ENCODE measurements around the gene CDA.

Gene CDA

DNA sequence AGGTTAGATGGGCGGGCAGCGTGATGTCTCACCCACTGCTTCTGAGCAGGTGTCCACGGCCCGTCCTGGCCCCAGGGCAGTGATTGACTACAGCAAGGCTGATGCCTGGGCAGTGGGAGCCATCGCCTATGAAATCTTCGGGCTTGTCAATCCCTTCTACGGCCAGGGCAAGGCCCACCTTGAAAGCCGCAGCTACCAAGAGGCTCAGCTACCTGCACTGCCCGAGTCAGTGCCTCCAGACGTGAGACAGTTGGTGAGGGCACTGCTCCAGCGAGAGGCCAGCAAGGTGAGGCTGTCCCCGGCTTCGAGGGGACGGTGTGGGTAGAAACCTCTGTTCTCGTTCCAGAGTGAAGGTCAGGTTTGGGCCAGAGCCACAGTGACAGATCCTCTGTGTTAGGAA lies 60.0 kb downstream of the CDA start:
- no peak for DNase-seq (ENCODE audit: low read depth)

DNA sequence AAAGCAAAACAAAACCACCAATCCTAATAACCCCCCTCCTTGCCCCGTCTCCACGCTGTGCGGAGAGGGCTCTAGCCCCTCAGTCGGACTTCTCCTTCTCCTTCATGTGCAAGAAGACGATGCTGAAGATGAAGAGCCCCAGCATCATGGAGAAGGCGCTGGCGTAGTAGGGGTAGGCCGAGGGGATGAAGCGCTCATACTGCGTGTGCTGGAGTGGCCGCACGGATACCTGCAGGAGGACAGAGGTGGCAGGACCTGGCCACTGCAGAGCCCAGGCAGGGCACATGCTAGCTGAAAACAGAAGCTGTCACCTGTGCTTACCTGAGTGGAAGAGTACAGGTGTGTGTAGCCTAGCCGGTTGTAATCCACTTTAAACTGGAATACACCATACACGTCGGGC lies 63.4 kb downstream of the CDA start:
- DNase-seq (ENCODE audit: low read depth), result no peak

DNA sequence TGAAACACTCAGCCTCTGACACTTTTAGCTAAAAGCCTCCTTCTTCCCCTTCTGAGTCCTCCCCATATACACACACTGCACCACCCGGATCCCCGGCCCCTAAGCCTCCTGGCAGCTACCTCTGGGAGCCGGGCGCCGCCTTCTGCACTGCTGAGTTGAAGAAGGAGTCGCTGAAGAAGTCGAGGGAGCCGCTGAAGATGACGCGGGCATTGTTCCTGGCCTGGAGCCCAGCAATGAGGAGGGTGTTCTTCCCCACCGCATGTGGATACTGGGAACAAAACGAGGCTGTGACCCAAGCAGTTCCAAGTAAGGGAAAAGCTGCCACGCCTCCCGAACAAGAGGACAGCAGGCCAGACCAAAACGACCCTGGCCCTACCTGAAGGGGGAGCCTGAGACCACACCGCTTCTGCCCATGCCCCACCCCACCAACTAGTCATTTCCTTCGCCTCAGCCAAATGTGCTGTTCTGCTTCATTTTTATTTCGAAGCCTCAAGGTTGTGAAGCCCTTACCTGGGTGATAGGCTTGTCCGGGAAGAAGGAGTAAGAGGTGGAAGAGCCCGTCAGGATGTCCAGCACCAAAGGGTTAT lies 65.3 kb downstream of the CDA start:
- no peak for DNase-seq (ENCODE audit: low read depth)

DNA sequence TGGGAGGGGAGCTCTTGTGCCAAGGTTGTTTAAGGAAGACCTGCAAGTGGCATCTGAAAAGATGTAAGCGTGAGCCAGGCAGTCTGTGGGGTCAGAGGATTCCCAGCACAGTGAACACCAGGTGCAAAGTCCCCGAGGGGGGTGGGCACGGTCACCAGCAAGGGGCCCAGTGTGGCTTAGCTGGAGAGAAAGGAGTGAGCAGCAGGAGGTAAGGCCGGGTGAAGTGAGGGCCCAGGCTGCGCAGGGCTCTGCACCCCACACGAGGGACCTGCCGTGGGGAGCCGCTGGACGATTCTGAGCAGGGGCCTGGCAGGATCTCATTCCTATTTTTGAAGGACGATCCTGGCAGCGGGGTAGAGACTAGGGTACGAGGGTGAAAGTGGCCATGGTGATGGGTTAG lies 68.1 kb downstream of the CDA start:
- DNase-seq (ENCODE audit: low read depth), result no peak

DNA sequence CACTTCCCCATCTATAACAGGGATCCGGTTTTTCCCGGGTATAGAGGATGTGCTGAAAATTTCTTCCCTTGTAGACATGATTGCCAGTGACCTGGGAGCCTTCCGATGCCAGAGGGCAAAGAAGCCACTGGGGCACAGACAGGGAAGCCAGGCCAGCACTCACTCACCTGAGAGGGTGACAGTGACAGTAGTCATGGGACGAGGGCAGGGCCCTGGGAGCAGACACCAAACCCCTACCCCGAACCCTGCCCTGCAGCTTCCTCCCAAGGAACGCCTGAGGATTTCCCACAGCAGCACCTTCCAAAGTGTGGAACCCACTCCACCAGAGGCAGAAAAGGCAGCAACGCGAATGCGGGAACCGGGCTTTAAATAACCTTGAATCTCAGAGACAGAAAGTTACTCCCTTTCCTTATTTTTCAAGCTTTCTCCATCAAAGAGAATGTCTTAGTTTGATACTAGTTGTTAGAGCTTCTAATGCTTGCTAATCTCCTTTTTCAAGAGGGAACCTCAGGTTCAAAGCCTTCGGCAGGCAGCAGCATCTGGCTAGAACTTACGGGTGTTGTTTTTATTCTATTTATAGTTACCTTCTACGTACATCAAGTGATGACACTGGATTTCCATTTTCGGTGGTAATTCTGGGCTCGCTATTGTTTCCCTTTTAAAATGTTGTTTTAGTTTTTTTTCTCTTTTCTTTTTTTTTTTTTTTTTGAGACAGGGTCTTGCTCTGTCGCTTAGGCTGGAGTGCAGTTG lies 69.4 kb downstream of the CDA start:
- no peak for DNase-seq (ENCODE audit: low read depth)

DNA sequence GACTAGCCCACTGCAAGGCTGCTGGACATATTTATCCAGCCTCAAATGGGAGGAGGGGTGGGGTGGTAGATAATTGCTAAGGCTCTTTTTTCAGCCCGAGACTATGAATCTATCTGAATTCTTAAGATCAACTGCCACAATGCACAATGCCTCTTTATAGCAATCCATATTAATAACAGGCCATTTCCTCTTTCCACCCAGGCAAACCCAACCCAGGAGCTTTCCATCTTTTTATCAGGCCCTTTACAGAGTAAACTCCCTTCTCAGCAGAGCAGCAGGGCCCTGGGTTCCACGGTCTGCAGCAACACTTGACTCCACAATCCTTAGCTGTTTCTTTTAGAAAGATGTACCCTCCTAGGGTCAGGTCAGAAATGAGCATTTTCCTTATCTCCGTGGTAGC lies 71.5 kb downstream of the CDA start:
- no peak for DNase-seq (ENCODE audit: low read depth)

DNA sequence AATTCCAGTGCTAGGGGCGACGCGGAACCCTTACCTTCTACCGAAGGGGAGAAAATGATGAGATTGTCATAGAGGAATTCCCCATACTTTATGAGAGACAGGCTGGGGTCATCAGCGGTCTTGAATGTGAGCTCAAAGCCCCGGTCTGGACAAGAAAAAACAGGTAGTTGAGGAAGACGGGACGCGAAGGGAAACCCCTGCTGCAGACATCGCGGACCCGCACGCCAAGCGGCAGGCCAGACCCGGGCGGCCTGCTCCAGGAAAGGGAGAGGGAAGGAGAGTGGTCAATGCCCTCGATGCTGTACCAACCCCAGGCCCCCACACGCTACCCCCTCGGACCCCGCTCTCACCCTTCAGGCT lies 71.9 kb downstream of the CDA start:
- no peak for DNase-seq (ENCODE audit: low read depth)

DNA sequence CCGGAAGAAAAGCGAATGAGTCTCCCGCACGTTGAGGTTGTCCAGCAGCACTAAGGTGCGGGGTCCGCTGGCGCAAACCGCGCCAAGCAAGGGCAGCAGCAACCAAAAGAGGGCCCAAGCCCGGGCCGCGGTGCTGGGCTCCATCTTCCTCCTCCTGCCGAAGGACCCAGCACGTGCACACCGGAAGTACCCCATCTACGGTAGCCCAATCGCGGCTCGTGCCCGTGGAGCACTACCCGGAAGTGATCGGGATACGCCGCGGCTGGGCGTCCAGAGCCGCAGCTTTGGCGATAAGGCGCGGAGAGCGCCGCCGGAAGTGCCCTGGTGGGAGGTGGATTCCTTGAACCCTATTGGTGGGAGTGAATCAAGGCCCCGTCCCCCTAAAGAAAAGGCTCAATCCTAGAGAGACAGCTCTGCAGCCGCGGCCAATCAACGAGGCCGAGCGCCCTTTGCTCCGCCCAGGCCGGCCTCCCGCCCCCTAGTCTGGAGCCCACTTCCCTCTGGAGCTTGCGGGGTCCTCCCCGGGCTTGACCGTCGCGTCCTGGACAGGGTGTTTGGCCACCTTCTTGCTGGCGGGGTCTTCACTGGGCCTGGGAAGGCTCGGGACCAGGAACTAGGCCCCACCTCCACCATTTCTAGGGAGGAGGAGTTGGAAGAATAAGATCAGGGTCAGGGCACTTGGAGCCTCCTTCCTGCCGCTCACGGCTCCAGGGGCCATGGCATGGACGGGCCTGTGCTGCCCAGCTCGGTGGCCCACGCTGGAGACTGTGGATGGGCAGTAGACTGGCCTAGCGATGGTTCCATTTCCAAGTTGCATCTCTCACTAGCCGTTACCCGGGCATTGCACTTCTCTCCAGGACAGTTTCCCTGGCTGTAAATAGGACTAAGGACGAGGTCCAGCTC lies 72.6 kb downstream of the CDA start, which contains the start of gene DDOST:
DDOST (minus strand) TSS at position 163 of the 903 bp plus-strand sequence; CDS start at position 144, 19 bp downstream.
- peak; percentile 96 for DNase-seq (ENCODE audit: low read depth)

DNA sequence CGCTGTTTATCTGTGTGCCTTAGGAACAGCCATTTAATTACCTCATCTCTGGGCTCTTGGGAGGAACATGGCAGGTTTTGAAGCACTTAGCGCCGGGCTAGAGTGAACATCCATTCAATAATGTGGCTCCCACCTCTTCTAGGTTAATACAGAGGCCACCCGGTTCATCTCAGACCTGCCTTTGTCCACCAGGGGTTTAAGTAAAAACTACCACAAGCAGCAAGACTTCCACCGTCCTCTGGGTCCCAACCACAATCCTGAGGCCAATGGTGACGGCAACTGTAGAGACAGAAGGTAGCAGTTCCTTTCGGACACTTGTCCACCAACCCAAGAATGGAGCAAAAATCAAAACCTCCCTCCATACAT lies 73.2 kb downstream of the CDA start:
- no peak for DNase-seq (ENCODE audit: low read depth)

DNA sequence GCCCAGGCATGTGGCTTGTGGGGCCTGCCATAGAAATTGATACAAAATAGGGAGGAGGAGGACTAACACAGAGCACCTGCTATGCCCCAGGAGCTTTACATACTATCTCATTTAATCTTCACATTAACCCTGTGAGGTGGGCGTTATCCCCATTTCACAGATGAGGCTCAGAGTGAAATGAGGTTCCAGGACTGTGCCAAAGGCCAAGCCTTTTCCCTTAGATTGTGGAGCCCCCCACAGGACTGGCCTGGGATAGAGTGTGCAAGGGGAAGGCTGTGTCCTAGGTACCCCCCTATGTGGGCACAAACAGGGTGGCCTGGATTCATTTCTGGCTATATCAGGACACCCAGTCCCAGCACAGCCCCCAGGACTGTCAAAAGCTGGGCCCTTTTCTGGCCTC lies 74.5 kb downstream of the CDA start:
- no peak for DNase-seq (ENCODE audit: low read depth)

DNA sequence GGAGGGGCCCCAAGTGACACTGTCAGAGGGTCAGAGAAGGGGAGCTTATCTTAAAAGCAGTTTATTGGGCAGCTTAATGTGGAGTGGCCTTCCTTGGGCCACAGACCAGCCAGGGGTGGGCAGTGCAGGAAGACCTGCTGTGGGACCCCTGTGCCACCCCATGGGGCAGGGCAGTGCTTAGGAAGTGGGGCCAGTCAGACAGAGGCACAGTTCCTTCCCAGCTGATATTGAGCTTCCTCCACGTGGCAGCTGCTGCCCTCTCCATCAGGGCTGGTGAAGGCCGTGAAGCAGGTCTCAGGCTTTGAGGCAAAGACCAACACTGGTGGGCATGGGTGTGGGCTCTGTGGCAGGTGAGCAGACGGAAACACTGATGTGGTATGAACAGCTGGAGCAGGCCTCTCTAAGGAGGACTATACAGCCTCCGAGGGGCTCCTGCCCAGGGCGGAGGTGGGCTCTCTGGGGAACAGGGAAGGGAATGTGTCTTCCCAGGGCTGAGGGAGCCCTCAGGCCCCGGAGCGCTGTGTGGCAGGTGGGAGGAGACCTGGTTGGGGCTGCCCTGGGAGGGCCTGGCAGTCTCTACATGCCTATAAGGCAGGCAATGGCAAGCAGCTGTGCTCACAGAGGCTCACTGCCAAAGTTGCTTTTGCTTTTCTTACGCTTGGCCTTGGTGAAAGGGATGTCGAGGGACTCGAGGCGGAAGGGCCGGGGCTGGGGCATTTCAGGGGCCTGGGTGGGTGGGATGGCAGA lies 75.2 kb downstream of the CDA start:
- DNase-seq (ENCODE audit: low read depth), result no peak

DNA sequence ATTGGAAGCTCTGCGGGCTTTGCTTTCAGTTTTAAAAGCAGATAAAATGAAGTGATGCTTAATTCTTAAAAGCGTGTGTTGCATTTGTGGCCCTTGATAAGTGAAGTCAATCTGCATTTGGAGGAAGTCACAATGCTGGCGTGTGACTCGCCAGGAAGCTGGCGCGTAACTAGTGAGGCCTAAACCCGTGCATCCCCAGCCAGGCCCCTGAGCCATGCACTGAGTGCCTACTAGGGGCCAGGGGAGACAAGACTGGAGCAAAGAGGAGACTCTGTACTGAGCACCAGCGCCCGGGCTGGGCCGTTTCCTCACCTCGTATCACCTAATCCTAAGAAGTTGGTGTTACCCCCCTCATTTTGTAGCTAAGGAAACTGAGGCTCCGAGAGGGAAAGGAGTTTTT lies 76.8 kb downstream of the CDA start:
- no peak for DNase-seq (ENCODE audit: low read depth)

DNA sequence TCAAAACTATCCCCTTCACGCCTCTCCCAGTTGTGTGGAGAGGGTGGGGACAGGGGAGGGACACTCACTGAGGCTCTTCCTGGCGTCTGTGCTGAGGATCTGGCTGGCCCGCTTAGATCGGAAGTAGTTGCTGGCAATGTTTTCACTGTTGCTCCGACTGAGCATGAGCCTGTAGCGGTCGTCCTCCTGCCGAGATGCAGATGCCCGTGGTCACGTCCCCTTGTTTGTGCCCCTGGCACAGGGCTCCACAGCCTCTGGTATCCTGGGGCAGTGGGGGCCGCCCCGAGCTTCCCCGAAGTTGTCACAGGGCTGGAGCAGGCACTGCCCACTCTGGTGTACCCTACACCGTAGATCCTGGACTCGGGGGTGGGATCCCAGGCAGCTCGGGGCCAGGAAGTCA lies 77.2 kb downstream of the CDA start:
- DNase-seq (ENCODE audit: low read depth), result no peak

DNA sequence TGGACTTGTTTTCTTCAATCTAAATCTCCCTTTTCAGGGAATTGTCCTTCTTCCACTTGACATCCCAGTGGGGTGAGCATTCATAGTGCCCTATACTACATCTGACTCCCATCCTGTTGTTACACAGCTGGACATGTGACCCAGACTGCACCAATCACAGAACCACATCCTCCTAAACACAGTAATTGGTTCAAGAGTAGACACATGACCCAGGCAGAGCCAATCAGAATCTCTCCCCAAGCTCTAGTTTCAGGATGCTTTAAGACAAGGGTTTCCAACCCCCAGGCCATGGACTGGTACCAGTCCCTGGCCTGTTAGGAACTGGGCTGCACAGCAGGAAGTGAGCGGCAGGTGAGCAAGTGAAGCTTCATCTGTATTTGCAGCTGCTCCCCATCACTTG lies 77.9 kb downstream of the CDA start:
- DNase-seq (ENCODE audit: low read depth), result no peak

Measured in HS-27A (cell line).